Panc1 (cell line): ENCODE measurements around the gene MACO1. TPM values are rescaled to one million over a fixed set of nuclear protein-coding genes. Genes with fewer than 3 reads are reported as not detected.

Experiments used
- ATAC-seq: fragments of 200-7000 bp; cut with Tn5 transposase; 2 replicates; pipeline ENCODE4 v1.9.1; 2020; ENCODE audit warnings: mild to moderate bottlenecking, moderate library complexity
- BruUV-seq: library from RNA; stranded (reverse); fragments of 400-500 nt; replicated peaks from 2 replicates; lab custom pipeline; 2021; lab: Mats Ljungman, UMichigan
- CTCF ChIA-PET: fragments of 300-600 bp; sonication (Branson Sonifier 250); formaldehyde crosslinking; loops from one replicate; lab custom pipeline; 2022; ENCODE audit warnings: antibody characterized with exemption; lab: Charles Lee
- POLR2A ChIA-PET: fragments of 300-600 bp; sonication (Branson Sonifier 250); formaldehyde crosslinking; loops from one replicate; lab custom pipeline; 2022; ENCODE audit warnings: antibody characterized with exemption; lab: Charles Lee
- DNase-seq: peaks from one replicate; pipeline ENCODE4 v3.0.0-alpha.2; 2010; ENCODE audit warnings: low read depth, low spot score
- H3K27ac ChIP-seq: 2 replicates; pipeline ENCODE4 v1.5.1; 2011; ENCODE audit warnings: mild to moderate bottlenecking, low read length, inconsistent platforms
- H3K27me3 ChIP-seq: fragments of 200-500 bp; sonication (Bioruptor generic); 2 replicates; pipeline ENCODE4 v1.6.0; 2014; ENCODE audit warnings: low read length, inconsistent platforms; ENCODE audit not compliant: control insufficient read depth, insufficient read depth
- H3K36me3 ChIP-seq: fragments of 200-500 bp; sonication (Bioruptor generic); 2 replicates; pipeline ENCODE4 v1.5.1; 2014; ENCODE audit warnings: inconsistent platforms, mild to moderate bottlenecking, low read length, moderate library complexity; ENCODE audit not compliant: control insufficient read depth, insufficient read depth
- H3K4me1 ChIP-seq: 2 replicates; pipeline ENCODE4 v1.5.1; 2011; ENCODE audit warnings: inconsistent platforms, mild to moderate bottlenecking, low read length, moderate library complexity; ENCODE audit not compliant: control insufficient read depth, insufficient read depth
- H3K4me3 ChIP-seq, 2 experiments: 2 replicates each; pipeline ENCODE4 v1.5.1; 2011 to 2012; ENCODE audit warnings: low read depth in 2 of 2, low read length in 2 of 2, mild to moderate bottlenecking in 2 of 2, inconsistent platforms in 1 of 2, moderate library complexity in 1 of 2
- H3K9me3 ChIP-seq: fragments of 200-500 bp; sonication (Bioruptor generic); 2 replicates; pipeline ENCODE4 v1.5.1; 2014; ENCODE audit warnings: low read depth, mild to moderate bottlenecking, inconsistent platforms, low read length, moderate library complexity; ENCODE audit not compliant: control insufficient read depth, insufficient read depth
- CTCF ChIP-seq: fragments of 450-650 bp; IDR thresholded peaks from 2 replicates; pipeline ENCODE4 v1.5.1; 2017; ENCODE audit warnings: mild to moderate bottlenecking
- POLR2AphosphoS5 ChIP-seq: IDR thresholded peaks from 2 replicates; pipeline ENCODE4 v1.6.1; 2012; ENCODE audit warnings: mild to moderate bottlenecking, low read depth, low read length, moderate library complexity
- REST ChIP-seq, 2 experiments: IDR thresholded peaks; 2 replicates each; pipeline ENCODE4 v1.6.1; 2011 to 2012; ENCODE audit warnings: low read depth in 2 of 2, control low read depth in 1 of 2, low read length in 1 of 2, mild to moderate bottlenecking in 1 of 2, moderate library complexity in 1 of 2; ENCODE audit not compliant: insufficient read depth in 1 of 2
- SIN3A ChIP-seq: IDR thresholded peaks from 2 replicates; pipeline ENCODE4 v1.6.1; 2012; ENCODE audit warnings: low read depth, mild to moderate bottlenecking, low read length, moderate library complexity, borderline replicate concordance; ENCODE audit not compliant: insufficient read depth
- TCF7L2 ChIP-seq: IDR thresholded peaks from 2 replicates; pipeline ENCODE4 v1.6.1; 2011; ENCODE audit warnings: mild to moderate bottlenecking, low read depth, low read length, inconsistent platforms
- in situ Hi-C: cut with HindIII; loops from 2 replicates; pipeline ENCODE4 v1.10.0; 2016; ENCODE audit warnings: low sequenced_read_pairs, low pct_unique_long_range_greater_than_20kb
- intact Hi-C: fragments of 100-400 bp; cut with micrococcal nuclease; formaldehyde crosslinking; loops from one replicate; pipeline ENCODE4 v1.10.0; 2022; ENCODE audit not compliant: unreplicated experiment
- total RNA-seq: library from RNA; stranded (reverse); gene quantifications from one replicate; pipeline ENCODE4 v1.2.1, GENCODE V29; 2021; ENCODE audit not compliant: unreplicated experiment

The MACO1 gene
- total RNA-seq, 1 experiment from 2014 or later: 16.5 TPM

GRCh38 chr1:25501235-25502058 is 70.8 kb downstream of the MACO1 start:
- ATAC-seq (no peak), DNase-seq (peak; percentile 7)
- intact Hi-C loops (no loop called here), in situ Hi-C loops (no loop called here)
- ChIA-PET POLR2A (no interaction called here), CTCF (interaction anchor here (0.7 kb wide), 2 partner anchors 67 to 359 kb away, joined by 4 to 12 read pairs; no protein-coding TSS in a partner anchor)
- H3K9me3 ChIP-seq: no peaks in the 10 kb centered on the region
- H3K27ac ChIP-seq: no peak overlapping the region
- no peaks in the 10 kb centered on the region for H3K27me3 ChIP-seq
- no peak overlapping the region for H3K4me3 ChIP-seq
- TF ChIP-seq TCF7L2 (no peak), REST (IDR thresholded peaks at IDR 0.05; ENCODE audit: insufficient read depth in 1 of 2, low read depth in 2 of 2, low read length in 1 of 2) (no peak), POLR2AphosphoS5 (no peak), CTCF (peak; percentile 45), SIN3A (no peak)
- peaks cover 9% of the 10 kb centered on the region for H3K4me1 ChIP-seq
- BruUV-seq: no TSS peak
- no peaks in the 10 kb centered on the region for H3K36me3 ChIP-seq

- intact Hi-C loops (no loop called here), in situ Hi-C loops (no loop called here)
- Histone ChIP-seq H3K27ac (no peak overlapping the region), H3K27me3 (no peaks in the 10 kb centered on the region), H3K4me3 (no peak overlapping the region), H3K4me1 (peaks cover 9% of the 10 kb centered on the region), H3K36me3 (no peaks in the 10 kb centered on the region), H3K9me3 (no peaks in the 10 kb centered on the region)
- TF ChIP-seq TCF7L2 (no peak), POLR2AphosphoS5 (no peak), CTCF (no peak), SIN3A (no peak), REST (IDR thresholded peaks at IDR 0.05; ENCODE audit: insufficient read depth in 1 of 2, low read depth in 2 of 2, low read length in 1 of 2) (no peak)
- ATAC-seq: peak; percentile 38; the same call in 1 of the 2 replicates
- BruUV-seq: no TSS peak
- CTCF ChIA-PET: interaction anchor here (0.7 kb wide), 1 partner anchor 1362 kb away, joined by 4 read pairs; no protein-coding TSS in a partner anchor
- POLR2A ChIA-PET: no interaction called here
- DNase-seq: no peak
Measured at GRCh38 chr1:25502957-25503356, 72.3 kb downstream of the MACO1 start.
